Peyer's patch (tissue), 4 donors: ENCODE measurements around the gene SAE1.

Experiments used
- POLR2A ChIP-seq, 2 donors: fragments of 450-650 bp; IDR thresholded peaks; one replicate each; pipeline ENCODE4 v1.5.1; 2017; ENCODE audit warnings: antibody characterized with exemption in 2 of 2, mild to moderate bottlenecking in 2 of 2, moderate library complexity in 2 of 2
- TF ChIP-seq, protein P1 (sequence below), 6 experiments: fragments of 450-650 bp in 4 of 6; fragments of 200-600 bp in 2 of 6; sonication (generic) in 1 of 6; IDR thresholded peaks; one replicate each; pipeline ENCODE4 v1.5.1; 2017 to 2019; ENCODE audit warnings: antibody characterized with exemption in 6 of 6, mild to moderate bottlenecking in 3 of 6, moderate library complexity in 1 of 6

GRCh38 chr19:47084879-47085439 lies 45.7 kb upstream of the SAE1 start:
- TF ChIP-seq, protein P1, sequence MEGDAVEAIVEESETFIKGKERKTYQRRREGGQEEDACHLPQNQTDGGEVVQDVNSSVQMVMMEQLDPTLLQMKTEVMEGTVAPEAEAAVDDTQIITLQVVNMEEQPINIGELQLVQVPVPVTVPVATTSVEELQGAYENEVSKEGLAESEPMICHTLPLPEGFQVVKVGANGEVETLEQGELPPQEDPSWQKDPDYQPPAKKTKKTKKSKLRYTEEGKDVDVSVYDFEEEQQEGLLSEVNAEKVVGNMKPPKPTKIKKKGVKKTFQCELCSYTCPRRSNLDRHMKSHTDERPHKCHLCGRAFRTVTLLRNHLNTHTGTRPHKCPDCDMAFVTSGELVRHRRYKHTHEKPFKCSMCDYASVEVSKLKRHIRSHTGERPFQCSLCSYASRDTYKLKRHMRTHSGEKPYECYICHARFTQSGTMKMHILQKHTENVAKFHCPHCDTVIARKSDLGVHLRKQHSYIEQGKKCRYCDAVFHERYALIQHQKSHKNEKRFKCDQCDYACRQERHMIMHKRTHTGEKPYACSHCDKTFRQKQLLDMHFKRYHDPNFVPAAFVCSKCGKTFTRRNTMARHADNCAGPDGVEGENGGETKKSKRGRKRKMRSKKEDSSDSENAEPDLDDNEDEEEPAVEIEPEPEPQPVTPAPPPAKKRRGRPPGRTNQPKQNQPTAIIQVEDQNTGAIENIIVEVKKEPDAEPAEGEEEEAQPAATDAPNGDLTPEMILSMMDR (IDR thresholded peaks at IDR 0.05), result no peak
- TF ChIP-seq POLR2A (IDR thresholded peaks at IDR 0.05), result no peak
